GM12878 (cell line): ENCODE measurements around the gene DHCR24. TPM values are rescaled to one million over a fixed set of nuclear protein-coding genes. Genes with fewer than 3 reads are reported as not detected.

Experiments used
- ATAC-seq: fragments of 200-7000 bp; cut with Tn5 transposase; 3 replicates; pipeline ENCODE4 v1.9.1; 2020; ENCODE audit warnings: mild to moderate bottlenecking, moderate library complexity
- BruUV-seq: library from RNA; stranded (reverse); fragments of 400-500 nt; replicated peaks from 2 replicates; lab custom pipeline; 2021; lab: Mats Ljungman, UMichigan
- CTCF ChIA-PET: fragments of 300-600 bp; sonication (Branson Sonifier 250); formaldehyde crosslinking; extraction: SDS; loops from one replicate; lab custom pipeline; 2021; ENCODE audit warnings: inconsistent platforms; lab: Yijun Ruan, JAX
- POLR2A ChIA-PET: fragments of 350-600 bp; formaldehyde crosslinking; extraction: SDS; loops from one replicate; lab custom pipeline; 2021; ENCODE audit warnings: inconsistent platforms; lab: Charles Lee
- RAD21 ChIA-PET: fragments of 300-600 bp; sonication (Branson Sonifier 250); formaldehyde crosslinking; loops from one replicate; lab custom pipeline; 2023; ENCODE audit warnings: antibody characterized with exemption; ENCODE audit not compliant: unreplicated experiment; lab: Charles Lee
- SMC1A ChIA-PET: fragments of 300-600 bp; sonication (Branson Sonifier 250); formaldehyde crosslinking; loops from one replicate; lab custom pipeline; 2023; ENCODE audit not compliant: unreplicated experiment, uncharacterized antibody; lab: Charles Lee
- DNase-seq: peaks from one replicate; pipeline ENCODE4 v3.0.0-alpha.2; 2011; ENCODE audit warnings: low read depth, low spot score
- FAIRE-seq: peaks from 3 replicates; lab custom pipeline; 2011; peaks lifted over from hg19 to GRCh38; lab: Jason Lieb, UNC
- H2AFZ ChIP-seq: 2 replicates; pipeline ENCODE4 v1.6.0; 2011; ENCODE audit warnings: low read depth, low read length, control low read depth; ENCODE audit not compliant: control insufficient read depth
- H3K27ac ChIP-seq: 2 replicates; pipeline ENCODE4 v1.5.1; 2011; ENCODE audit warnings: control low read depth; ENCODE audit not compliant: control insufficient read depth, insufficient read depth
- H3K27me3 ChIP-seq, 2 experiments: replicated peaks in 1 of 2; 2 replicates each; pipeline versions ENCODE4 v1.6.0 to v1.6.1; 2011; ENCODE audit warnings: low read length in 1 of 2; ENCODE audit not compliant: control insufficient read depth in 2 of 2, insufficient read depth in 2 of 2
- H3K36me3 ChIP-seq, 2 experiments: 2 replicates each; pipeline ENCODE4 v1.5.1; 2011; ENCODE audit warnings: low read length in 1 of 2; ENCODE audit not compliant: control insufficient read depth in 2 of 2, insufficient read depth in 2 of 2
- H3K4me1 ChIP-seq: 2 replicates; pipeline ENCODE4 v1.6.1; 2011; ENCODE audit warnings: mild to moderate bottlenecking, low read length, moderate library complexity, mixed read lengths; ENCODE audit not compliant: control insufficient read depth, insufficient read depth
- H3K4me2 ChIP-seq: 2 replicates; pipeline ENCODE4 v1.6.0; 2011; ENCODE audit warnings: control low read depth; ENCODE audit not compliant: control insufficient read depth, insufficient read depth
- H3K4me3 ChIP-seq: fragments of 200-600 bp; sonication (generic); 2 replicates; pipeline ENCODE4 v1.5.1; 2016
- H3K79me2 ChIP-seq: 2 replicates; pipeline ENCODE4 v1.6.0; 2011; ENCODE audit warnings: low read length; ENCODE audit not compliant: control insufficient read depth, insufficient read depth
- H3K9ac ChIP-seq: 2 replicates; pipeline ENCODE4 v1.8.0; 2011; ENCODE audit warnings: low read length, control low read depth, mixed read lengths; ENCODE audit not compliant: control insufficient read depth, insufficient read depth
- H3K9me3 ChIP-seq: replicated peaks from 3 replicates; pipeline ENCODE4 v1.5.1; 2011; ENCODE audit warnings: mild to moderate bottlenecking, low read length; ENCODE audit not compliant: control insufficient read depth, insufficient read depth
- H4K20me1 ChIP-seq: 2 replicates; pipeline ENCODE4 v1.6.0; 2011; ENCODE audit not compliant: control insufficient read depth, insufficient read depth
- POLR2AphosphoS5 ChIP-seq: IDR thresholded peaks from 2 replicates; pipeline ENCODE4 v1.6.1; 2011; ENCODE audit warnings: mild to moderate bottlenecking, low read length, inconsistent platforms
- RCOR1 ChIP-seq: conservative IDR thresholded peaks from 2 replicates; pipeline ENCODE4 v1.6.1; 2012; ENCODE audit warnings: low read depth, low read length, improper control_type of control experiment
- SP1 ChIP-seq: IDR thresholded peaks from one replicate; pipeline ENCODE4 v1.6.1; 2011; ENCODE audit warnings: low read depth, low read length
- WGBS: methylation state at CpG from one replicate; pipeline ENCODE4 v1.1.6; 2016; ENCODE audit warnings: low lambda C conversion rate; ENCODE audit not compliant: insufficient replicate concordance, insufficient coverage; ENCODE audit errors: missing lambda C conversion rate; 5-methylcytosine and 5-hydroxymethylcytosine counted together
- in situ Hi-C: fragments of 300-500 bp; cut with MboI; formaldehyde crosslinking; loops from 9 replicates; pipeline ENCODE4 v1.14.3; 2018; ENCODE audit warnings: mixed read lengths
- intact Hi-C: fragments of 100-400 bp; cut with micrococcal nuclease; formaldehyde crosslinking; loops from one replicate; pipeline ENCODE4 v1.14.2; 2022; ENCODE audit not compliant: unreplicated experiment
- polyA plus RNA-seq, 11 experiments: library from polyadenylated mRNA; depleted of rRNA in 4 of 11; unstranded in 6 of 11; stranded (reverse) in 5 of 11; fragments of >200 nt; fragmentation: Nextera tagmentation in 4 of 11; fragmentation: Illumina TruSeq in 1 of 11; extraction: Ambion mirVana in 4 of 11; extraction: Trizol in 1 of 11; gene quantifications; 1 replicate in 1 of 11; 2 replicates in 10 of 11; pipeline versions ENCODE4 v1.2.1 to v1.2.3, GENCODE V29; 2011 to 2016; ENCODE audit warnings: inconsistent platforms in 2 of 11, missing spikeins in 2 of 11, low read depth in 1 of 11
- total RNA-seq, 4 experiments: library from RNA; depleted of rRNA in 3 of 4; stranded (reverse); fragments of >200 nt in 3 of 4; fragmentation: Illumina TruSeq in 1 of 4; extraction: Trizol in 1 of 4; gene quantifications; 2 replicates each; pipeline versions ENCODE4 v1.2.1 to v1.2.3, GENCODE V29; 2013 to 2021
- TF ChIP-seq, protein P1 (sequence below): IDR thresholded peaks from 2 replicates; pipeline ENCODE4 v1.6.1; 2012; ENCODE audit warnings: mild to moderate bottlenecking, low read depth, low read length
- TF ChIP-seq, protein P2 (sequence below): fragments of 450-650 bp; IDR thresholded peaks from 2 replicates; pipeline ENCODE4 v1.6.1; 2016; ENCODE audit warnings: mild to moderate bottlenecking

DHCR24 gene
- total and polyA plus RNA-seq, 10 of the 15 experiments (the other 5 are each of a cell fraction or from before 2014, with no cell fraction given) = 23.3 to 169 (median 120) TPM

DNA sequence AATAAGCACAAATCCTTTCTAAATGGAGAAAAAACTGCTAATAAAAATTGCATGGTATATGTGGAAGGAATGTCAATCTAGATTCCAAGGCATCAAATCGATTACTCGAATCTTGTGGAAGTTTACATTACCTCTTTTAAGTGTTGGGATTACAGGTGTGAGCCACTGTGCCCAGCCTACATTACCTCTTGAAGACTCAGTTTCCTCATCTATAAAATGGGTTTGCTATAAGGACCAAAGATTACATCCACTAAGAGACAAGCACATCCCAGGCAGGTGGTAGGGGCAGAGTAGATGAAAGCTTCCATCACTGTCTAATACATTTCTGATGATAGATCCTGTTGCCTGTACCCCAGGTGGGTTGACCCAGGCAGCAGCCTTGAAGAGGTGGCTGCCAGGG, 16.1 kb downstream of the DHCR24 start (continued):
- no peak for TF ChIP-seq SP1
- TF ChIP-seq, all 136 proteins: peak for 0

DNA sequence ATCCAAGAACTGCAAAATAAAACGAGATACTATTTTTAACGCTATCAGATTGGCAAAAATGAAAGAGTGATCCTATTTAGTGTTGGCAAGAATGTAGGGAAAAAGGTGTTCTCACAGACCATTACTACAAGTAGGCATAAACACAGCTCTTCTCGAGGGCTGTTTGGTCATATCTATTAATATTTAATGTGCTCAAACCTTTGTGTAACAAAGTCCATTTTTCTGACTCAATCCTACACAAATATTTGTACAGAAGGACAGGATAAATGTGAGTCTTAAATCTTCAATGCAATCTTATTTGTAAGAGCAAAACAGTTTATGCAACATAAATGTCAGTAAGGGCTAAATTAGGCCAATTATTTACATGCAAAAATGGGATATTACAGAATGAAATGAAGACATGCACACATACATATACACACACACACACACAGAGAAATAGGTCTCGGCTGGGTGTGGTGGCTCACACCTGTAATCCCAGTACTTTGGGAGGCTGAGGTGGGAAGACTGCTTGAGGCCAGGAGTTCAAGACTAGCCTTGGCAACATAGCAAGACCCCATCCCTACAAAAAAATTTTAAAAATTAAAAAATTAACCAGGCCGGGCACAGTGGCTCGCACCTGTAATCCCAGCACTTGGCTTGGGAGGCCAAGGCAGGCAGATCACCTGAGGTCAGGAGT, 17.7 kb downstream of the DHCR24 start:
- Histone ChIP-seq H3K4me3 (no peak overlapping the region), H3K36me3 (peaks cover 40 to 43% of the 10 kb centered on the region in 2 experiments), H4K20me1 (no peaks in the 10 kb centered on the region; the same call in none of the 2 replicates), H2AFZ (no peak overlapping the region), H3K79me2 (no peaks in the 10 kb centered on the region), H3K27me3 (no peaks in the 10 kb centered on the region), H3K4me2 (no peak overlapping the region), H3K9me3 (no peaks in the 10 kb centered on the region), H3K9ac (no peak overlapping the region), H3K4me1 (no peaks in the 10 kb centered on the region), H3K27ac (no peak overlapping the region)
- no peak for DNase-seq
- RAD21 ChIA-PET = no interaction called here
- no TSS peak for BruUV-seq
- ATAC-seq = no peak
- POLR2A ChIA-PET = no interaction called here
- WGBS = 98% methylated on average over 6 of the region's 6 CpGs
- intact Hi-C loops = no loop called here
- FAIRE-seq = no peak
- SMC1A ChIA-PET = no interaction called here
- TF ChIP-seq POLR2AphosphoS5 (no peak), RCOR1 (no peak)
- TF ChIP-seq, protein P1, sequence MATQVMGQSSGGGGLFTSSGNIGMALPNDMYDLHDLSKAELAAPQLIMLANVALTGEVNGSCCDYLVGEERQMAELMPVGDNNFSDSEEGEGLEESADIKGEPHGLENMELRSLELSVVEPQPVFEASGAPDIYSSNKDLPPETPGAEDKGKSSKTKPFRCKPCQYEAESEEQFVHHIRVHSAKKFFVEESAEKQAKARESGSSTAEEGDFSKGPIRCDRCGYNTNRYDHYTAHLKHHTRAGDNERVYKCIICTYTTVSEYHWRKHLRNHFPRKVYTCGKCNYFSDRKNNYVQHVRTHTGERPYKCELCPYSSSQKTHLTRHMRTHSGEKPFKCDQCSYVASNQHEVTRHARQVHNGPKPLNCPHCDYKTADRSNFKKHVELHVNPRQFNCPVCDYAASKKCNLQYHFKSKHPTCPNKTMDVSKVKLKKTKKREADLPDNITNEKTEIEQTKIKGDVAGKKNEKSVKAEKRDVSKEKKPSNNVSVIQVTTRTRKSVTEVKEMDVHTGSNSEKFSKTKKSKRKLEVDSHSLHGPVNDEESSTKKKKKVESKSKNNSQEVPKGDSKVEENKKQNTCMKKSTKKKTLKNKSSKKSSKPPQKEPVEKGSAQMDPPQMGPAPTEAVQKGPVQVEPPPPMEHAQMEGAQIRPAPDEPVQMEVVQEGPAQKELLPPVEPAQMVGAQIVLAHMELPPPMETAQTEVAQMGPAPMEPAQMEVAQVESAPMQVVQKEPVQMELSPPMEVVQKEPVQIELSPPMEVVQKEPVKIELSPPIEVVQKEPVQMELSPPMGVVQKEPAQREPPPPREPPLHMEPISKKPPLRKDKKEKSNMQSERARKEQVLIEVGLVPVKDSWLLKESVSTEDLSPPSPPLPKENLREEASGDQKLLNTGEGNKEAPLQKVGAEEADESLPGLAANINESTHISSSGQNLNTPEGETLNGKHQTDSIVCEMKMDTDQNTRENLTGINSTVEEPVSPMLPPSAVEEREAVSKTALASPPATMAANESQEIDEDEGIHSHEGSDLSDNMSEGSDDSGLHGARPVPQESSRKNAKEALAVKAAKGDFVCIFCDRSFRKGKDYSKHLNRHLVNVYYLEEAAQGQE = no peak
- TF ChIP-seq, protein P2, sequence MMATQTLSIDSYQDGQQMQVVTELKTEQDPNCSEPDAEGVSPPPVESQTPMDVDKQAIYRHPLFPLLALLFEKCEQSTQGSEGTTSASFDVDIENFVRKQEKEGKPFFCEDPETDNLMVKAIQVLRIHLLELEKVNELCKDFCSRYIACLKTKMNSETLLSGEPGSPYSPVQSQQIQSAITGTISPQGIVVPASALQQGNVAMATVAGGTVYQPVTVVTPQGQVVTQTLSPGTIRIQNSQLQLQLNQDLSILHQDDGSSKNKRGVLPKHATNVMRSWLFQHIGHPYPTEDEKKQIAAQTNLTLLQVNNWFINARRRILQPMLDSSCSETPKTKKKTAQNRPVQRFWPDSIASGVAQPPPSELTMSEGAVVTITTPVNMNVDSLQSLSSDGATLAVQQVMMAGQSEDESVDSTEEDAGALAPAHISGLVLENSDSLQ = no peak
- CTCF ChIA-PET = no interaction called here
- in situ Hi-C loops = no loop called here
